ENCODE measurements around the gene CCDC137. TPM values are rescaled to one million over a fixed set of nuclear protein-coding genes. Genes with fewer than 3 reads are reported as not detected.

Gene CCDC137
- total and polyA plus RNA-seq, 2 of the 13 experiments (the other 11 are each of a cell fraction or from before 2014, with no cell fraction given): 14.6 to 39.1 TPM

DNA sequence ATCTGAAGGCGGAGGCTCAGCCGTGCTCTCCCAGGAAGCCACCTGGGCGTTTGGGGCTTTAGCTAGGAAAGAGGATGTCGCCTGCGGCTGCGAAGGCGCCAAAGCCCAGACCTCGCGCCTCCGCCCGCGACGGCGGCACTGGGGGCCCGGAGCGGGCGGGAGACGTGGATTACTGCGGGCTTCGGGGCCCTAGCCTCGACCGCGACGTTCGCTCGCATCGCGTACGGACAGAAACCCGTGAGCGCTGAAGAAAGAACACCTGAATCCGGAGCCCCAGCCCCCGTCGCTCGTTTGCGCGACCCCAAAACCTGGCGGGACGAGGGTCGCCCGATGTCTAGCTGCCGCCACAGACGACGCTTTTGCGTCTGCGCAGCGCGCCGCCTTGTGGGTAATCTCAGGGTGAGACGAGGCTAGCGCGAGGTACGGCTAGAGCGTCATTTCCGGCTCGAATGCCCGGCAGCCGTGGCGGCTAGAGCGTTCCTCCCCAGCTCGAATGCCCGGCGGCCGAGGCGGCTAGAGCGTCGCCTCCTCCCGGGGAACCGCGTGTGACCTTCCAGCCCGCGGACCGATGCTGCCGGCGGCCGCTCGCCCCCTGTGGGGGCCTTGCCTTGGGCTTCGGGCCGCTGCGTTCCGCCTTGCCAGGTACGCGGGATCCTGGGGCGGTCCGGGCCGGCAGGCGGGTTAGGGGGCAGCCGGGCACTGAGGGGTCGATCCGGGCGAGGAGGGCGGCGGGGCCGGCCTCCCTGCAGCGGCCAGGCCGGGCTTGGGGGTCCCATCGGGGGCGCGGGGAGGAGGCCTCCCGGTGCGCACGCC is 36.6 kb downstream of the CCDC137 start, which contains the start of gene MRPL12 (continued):
- TF ChIP-seq LBX2 (CRISPR knock-in tag; IDR thresholded peaks at IDR 0.05; ENCODE audit: borderline replicate concordance) (peak; percentile 92; the same call in 1 of the 2 replicates), ASH2L (IDR thresholded peaks at IDR 0.05; ENCODE audit: insufficient read length, low read depth, low read length) (peak; percentile 78), HOXD1 (CRISPR knock-in tag; IDR thresholded peaks at IDR 0.05) (peak; percentile 92), KLF12 (CRISPR knock-in tag; IDR thresholded peaks at IDR 0.05; ENCODE audit: borderline replicate concordance) (peak; percentile 87; the same call in 1 of the 2 replicates), GMEB2 (CRISPR knock-in tag; IDR thresholded peaks at IDR 0.05; ENCODE audit: low read depth) (peak; percentile 67), ZNF12 (CRISPR knock-in tag; IDR thresholded peaks at IDR 0.05) (peak; percentile 79), SSRP1 (CRISPR knock-in tag; IDR thresholded peaks at IDR 0.05) (no peak), GTF2F1 (IDR thresholded peaks at IDR 0.05; ENCODE audit: low read length) (no peak; the same call in 1 of the 2 replicates), NFE2L1 (CRISPR knock-in tag; IDR thresholded peaks at IDR 0.05; ENCODE audit: borderline replicate concordance) (no peak; the same call in 1 of the 2 replicates), ZNF781 (CRISPR knock-in tag; IDR thresholded peaks at IDR 0.05; ENCODE audit: borderline replicate concordance, not compliant biosample characterization) (peak; percentile 78), ZNF850 (CRISPR knock-in tag; conservative IDR thresholded peaks at IDR 0.05) (peak; percentile 96), PAWR (CRISPR knock-in tag; IDR thresholded peaks at IDR 0.05; ENCODE audit: borderline replicate concordance) (no peak), MEIS1 (CRISPR knock-in tag; IDR thresholded peaks at IDR 0.05; ENCODE audit: borderline replicate concordance) (no peak), HMG20B (CRISPR knock-in tag; conservative IDR thresholded peaks at IDR 0.05) (no peak; the same call in 1 of the 2 replicates), SMARCE1 (IDR thresholded peaks at IDR 0.05; ENCODE audit: borderline replicate concordance) (no peak), DMAP1 (CRISPR knock-in tag; IDR thresholded peaks at IDR 0.05) (peak; percentile 98), CCDC6 (CRISPR knock-in tag; IDR thresholded peaks at IDR 0.05) (peak; percentile 81; the same call in 1 of the 2 replicates), ZZZ3 (CRISPR knock-in tag; IDR thresholded peaks at IDR 0.05; ENCODE audit: borderline replicate concordance) (peak; percentile 98), NFIB (CRISPR knock-in tag; IDR thresholded peaks at IDR 0.05; ENCODE audit: borderline replicate concordance) (no peak)
- TF ChIP-seq, protein P1, sequence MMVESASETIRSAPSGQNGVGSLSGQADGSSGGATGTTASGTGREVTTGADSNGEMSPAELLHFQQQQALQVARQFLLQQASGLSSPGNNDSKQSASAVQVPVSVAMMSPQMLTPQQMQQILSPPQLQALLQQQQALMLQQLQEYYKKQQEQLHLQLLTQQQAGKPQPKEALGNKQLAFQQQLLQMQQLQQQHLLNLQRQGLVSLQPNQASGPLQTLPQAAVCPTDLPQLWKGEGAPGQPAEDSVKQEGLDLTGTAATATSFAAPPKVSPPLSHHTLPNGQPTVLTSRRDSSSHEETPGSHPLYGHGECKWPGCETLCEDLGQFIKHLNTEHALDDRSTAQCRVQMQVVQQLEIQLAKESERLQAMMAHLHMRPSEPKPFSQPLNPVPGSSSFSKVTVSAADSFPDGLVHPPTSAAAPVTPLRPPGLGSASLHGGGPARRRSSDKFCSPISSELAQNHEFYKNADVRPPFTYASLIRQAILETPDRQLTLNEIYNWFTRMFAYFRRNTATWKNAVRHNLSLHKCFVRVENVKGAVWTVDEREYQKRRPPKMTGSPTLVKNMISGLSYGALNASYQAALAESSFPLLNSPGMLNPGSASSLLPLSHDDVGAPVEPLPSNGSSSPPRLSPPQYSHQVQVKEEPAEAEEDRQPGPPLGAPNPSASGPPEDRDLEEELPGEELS (CRISPR knock-in tag; IDR thresholded peaks at IDR 0.05): peak; percentile 79
- TF ChIP-seq, protein P2, sequence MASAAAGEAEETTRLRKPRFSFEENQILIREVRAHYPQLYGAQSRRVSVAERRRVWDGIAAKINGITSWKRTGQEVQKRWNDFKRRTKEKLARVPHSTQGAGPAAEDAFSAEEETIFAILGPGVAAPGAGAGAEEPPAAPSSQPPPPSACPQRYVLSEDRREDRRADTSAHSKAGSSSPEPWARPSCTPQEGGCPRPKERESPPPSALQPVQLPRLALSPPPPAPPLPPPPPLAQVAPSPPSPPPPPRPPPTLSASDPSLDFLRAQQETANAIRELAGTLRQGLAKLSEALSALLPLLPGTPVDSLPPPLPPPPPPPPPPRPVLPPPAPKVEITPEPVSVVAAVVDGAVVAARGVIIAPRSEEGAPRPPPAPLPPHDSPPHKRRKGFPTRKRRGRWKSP (CRISPR knock-in tag; IDR thresholded peaks at IDR 0.05): peak; percentile 81
- TF ChIP-seq, protein P3, sequence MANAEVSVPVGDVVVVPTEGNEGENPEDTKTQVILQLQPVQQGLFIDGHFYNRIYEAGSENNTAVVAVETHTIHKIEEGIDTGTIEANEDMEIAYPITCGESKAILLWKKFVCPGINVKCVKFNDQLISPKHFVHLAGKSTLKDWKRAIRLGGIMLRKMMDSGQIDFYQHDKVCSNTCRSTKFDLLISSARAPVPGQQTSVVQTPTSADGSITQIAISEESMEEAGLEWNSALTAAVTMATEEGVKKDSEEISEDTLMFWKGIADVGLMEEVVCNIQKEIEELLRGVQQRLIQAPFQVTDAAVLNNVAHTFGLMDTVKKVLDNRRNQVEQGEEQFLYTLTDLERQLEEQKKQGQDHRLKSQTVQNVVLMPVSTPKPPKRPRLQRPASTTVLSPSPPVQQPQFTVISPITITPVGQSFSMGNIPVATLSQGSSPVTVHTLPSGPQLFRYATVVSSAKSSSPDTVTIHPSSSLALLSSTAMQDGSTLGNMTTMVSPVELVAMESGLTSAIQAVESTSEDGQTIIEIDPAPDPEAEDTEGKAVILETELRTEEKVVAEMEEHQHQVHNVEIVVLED (CRISPR knock-in tag; IDR thresholded peaks at IDR 0.05; ENCODE audit: borderline replicate concordance): peak; percentile 94
